Vagina (tissue), 2 donors: Measurements from ENCODE around the gene MTM1. TPM values are rescaled to one million over a fixed set of nuclear protein-coding genes. Genes with fewer than 3 reads are reported as not detected.

ENCODE experiments used
- DNase-seq, 2 donors: peaks; one replicate each; pipeline ENCODE4 v3.0.0-alpha.2; 2017; ENCODE audit errors: extremely low spot score in 2 of 2
- H3K27ac ChIP-seq: fragments of 200-600 bp; sonication (generic); one replicate; pipeline ENCODE4 v1.5.1; 2019
- H3K27me3 ChIP-seq: fragments of 200-600 bp; sonication (generic); one replicate; pipeline ENCODE4 v1.5.1; 2019
- H3K36me3 ChIP-seq, 2 donors: fragments of 200-600 bp; sonication (generic); one replicate each; pipeline ENCODE4 v1.5.1; 2017 to 2019
- H3K4me1 ChIP-seq: fragments of 200-600 bp; sonication (generic); one replicate; pipeline ENCODE4 v1.5.1; 2019
- H3K4me3 ChIP-seq, 2 donors: fragments of 200-600 bp; sonication (generic); 1 replicate in 1 of 2; 2 replicates in 1 of 2; pipeline ENCODE4 v1.5.1; 2016 to 2019
- H3K9me3 ChIP-seq: fragments of 200-600 bp; sonication (generic); one replicate; pipeline ENCODE4 v1.5.1; 2019
- POLR2A ChIP-seq, 2 donors: fragments of 450-650 bp; IDR thresholded peaks; one replicate each; pipeline ENCODE4 v1.6.1; 2017; ENCODE audit warnings: antibody characterized with exemption in 2 of 2, mild to moderate bottlenecking in 2 of 2, moderate library complexity in 2 of 2
- POLR2AphosphoS5 ChIP-seq, 2 donors: sonication (generic); formaldehyde crosslinking; IDR thresholded peaks; one replicate each; pipeline ENCODE4 v1.9.0; 2017; ENCODE audit warnings: antibody characterized with exemption in 2 of 2, mild to moderate bottlenecking in 2 of 2, low read depth in 1 of 2; ENCODE audit not compliant: insufficient read depth in 1 of 2
- intact Hi-C: fragments of 100-400 bp; cut with DNase I; formaldehyde crosslinking; loops from one replicate; pipeline ENCODE4 v1.15.1; 2023
- total RNA-seq: library from RNA; depleted of rRNA; stranded (reverse); fragments of >200 nt; gene quantifications from one replicate; pipeline ENCODE4 v1.2.3, GENCODE V29; 2016
- TF ChIP-seq, protein P1 (sequence below), 3 experiments: fragments of 450-650 bp in 2 of 3; fragments of 200-600 bp in 1 of 3; sonication (generic) in 1 of 3; IDR thresholded peaks; one replicate each; pipeline ENCODE4 v1.5.1; 2017 to 2019; ENCODE audit warnings: antibody characterized with exemption in 3 of 3, mild to moderate bottlenecking in 2 of 3, moderate library complexity in 2 of 3

MTM1 gene
- total RNA-seq, 1 donor from 2014 or later = 13.3 TPM

DNA sequence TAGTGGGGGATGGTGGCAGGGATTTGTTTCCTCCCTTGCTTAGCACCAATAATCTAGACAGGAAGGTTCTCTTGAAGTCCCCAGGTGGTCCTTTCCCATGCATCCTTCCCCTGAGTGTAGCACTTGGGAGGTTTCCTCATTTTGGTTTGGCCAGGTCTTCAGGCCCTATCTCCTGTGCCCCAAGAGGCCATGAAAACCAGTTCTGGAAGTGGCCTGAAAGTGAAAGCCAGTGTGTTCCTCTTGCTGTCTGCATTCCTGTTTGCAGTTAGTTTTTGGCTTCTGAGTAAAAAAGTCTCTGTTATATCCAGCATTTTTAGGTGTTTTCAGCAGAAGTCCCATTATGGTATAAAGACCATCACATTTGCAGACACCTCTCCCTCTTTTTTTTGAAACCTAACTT is 59.5 kb downstream of the MTM1 start:
- Histone ChIP-seq H3K36me3 (peaks cover 0 to 4% of the 10 kb centered on the region in 2 donors), H3K9me3 (no peaks in the 10 kb centered on the region), H3K27me3 (no peaks in the 10 kb centered on the region), H3K4me3 (no peak overlapping the region), H3K27ac (no peak overlapping the region), H3K4me1 (no peaks in the 10 kb centered on the region)
- intact Hi-C loops = no loop called here
- DNase-seq = no peak
- TF ChIP-seq POLR2A (IDR thresholded peaks at IDR 0.05) = no peak
- TF ChIP-seq, protein P1, sequence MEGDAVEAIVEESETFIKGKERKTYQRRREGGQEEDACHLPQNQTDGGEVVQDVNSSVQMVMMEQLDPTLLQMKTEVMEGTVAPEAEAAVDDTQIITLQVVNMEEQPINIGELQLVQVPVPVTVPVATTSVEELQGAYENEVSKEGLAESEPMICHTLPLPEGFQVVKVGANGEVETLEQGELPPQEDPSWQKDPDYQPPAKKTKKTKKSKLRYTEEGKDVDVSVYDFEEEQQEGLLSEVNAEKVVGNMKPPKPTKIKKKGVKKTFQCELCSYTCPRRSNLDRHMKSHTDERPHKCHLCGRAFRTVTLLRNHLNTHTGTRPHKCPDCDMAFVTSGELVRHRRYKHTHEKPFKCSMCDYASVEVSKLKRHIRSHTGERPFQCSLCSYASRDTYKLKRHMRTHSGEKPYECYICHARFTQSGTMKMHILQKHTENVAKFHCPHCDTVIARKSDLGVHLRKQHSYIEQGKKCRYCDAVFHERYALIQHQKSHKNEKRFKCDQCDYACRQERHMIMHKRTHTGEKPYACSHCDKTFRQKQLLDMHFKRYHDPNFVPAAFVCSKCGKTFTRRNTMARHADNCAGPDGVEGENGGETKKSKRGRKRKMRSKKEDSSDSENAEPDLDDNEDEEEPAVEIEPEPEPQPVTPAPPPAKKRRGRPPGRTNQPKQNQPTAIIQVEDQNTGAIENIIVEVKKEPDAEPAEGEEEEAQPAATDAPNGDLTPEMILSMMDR (IDR thresholded peaks at IDR 0.05) = no peak
- TF ChIP-seq POLR2AphosphoS5 (IDR thresholded peaks at IDR 0.05; ENCODE audit: insufficient read depth in 1 of 2, low read depth in 1 of 2) = no peak

DNA sequence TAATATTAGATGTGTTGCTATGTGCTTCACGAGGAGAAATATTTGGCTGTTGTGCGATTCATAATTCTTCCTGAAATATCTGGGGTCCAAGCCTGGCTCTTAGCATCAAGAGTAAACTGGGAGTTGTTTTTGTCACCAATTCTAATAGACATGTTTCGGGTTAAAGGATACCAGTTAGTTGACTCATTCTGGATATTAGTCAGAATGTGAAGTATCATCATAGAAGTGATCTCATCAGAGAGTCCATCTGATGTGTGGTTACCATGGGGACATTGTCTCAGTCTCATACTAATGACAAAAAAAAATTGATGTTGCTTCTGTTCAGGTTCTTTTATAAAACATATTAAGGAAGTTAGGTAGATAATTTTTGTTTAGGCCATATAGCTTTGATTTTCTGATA is 67.5 kb downstream of the MTM1 start:
- Histone ChIP-seq H3K4me1 (no peaks in the 10 kb centered on the region), H3K27ac (no peak overlapping the region)
- intact Hi-C loops = no loop called here

DNA sequence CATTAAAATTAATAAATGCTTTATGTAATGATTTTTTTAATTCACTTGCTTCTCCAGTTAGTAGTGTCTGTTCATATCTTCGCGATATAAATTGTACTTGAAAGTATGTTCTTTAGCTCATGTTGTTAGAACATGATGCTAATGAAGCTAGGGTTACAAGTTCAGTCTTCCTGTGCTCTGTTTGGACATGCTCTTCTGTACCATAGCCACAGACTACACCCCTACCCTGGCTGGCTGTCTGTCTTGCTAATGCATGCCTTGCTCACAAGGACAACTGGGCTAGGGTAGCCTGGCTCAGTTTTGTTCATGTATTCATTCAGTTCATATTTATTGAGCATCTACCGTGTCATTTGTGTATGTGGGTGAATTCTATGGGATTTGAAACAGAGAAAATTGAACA is 74.0 kb downstream of the MTM1 start:
- Histone ChIP-seq H3K4me1 (no peaks in the 10 kb centered on the region), H3K9me3 (no peaks in the 10 kb centered on the region), H3K4me3 (no peak overlapping the region), H3K36me3 (peaks cover 0 to 14% of the 10 kb centered on the region in 2 donors), H3K27ac (no peak overlapping the region), H3K27me3 (no peaks in the 10 kb centered on the region)
- DNase-seq = no peak
- intact Hi-C loops = no loop called here
- TF ChIP-seq, protein P1 (IDR thresholded peaks at IDR 0.05) = no peak
- no peak for TF ChIP-seq POLR2A (IDR thresholded peaks at IDR 0.05)
- no peak for TF ChIP-seq POLR2AphosphoS5 (IDR thresholded peaks at IDR 0.05; ENCODE audit: insufficient read depth in 1 of 2, low read depth in 1 of 2)

More for the DNA sequence above, 67.5 kb downstream of the MTM1 start:
- H3K36me3 ChIP-seq = peaks cover 0 to under 1% of the 10 kb centered on the region in 2 donors
- H3K27me3 ChIP-seq = no peaks in the 10 kb centered on the region
- DNase-seq = no peak
- H3K9me3 ChIP-seq = no peaks in the 10 kb centered on the region
- TF ChIP-seq POLR2A (IDR thresholded peaks at IDR 0.05) (no peak), POLR2AphosphoS5 (IDR thresholded peaks at IDR 0.05; ENCODE audit: insufficient read depth in 1 of 2, low read depth in 1 of 2) (no peak)
- TF ChIP-seq, protein P1 (IDR thresholded peaks at IDR 0.05) = no peak
- H3K4me3 ChIP-seq = no peak overlapping the region

DNA sequence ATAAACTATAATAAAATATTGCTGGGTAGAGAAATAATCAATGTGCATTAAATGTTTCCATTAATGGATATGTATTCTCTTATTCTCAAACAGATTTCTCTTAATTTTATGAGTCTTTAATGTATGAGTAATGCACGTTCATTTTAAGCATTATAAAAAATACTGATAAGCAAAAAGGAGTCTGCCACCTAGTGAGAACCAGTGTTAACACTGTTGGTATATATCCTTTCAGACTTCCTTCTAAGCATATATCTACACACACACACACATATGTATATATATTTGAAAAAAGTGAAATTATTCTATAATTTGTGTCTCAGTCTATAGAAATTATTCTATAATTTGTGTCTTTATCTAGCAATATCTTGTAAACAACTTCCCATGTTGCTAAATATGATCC is 74.8 kb downstream of the MTM1 start:
- TF ChIP-seq, protein P1 (IDR thresholded peaks at IDR 0.05) = no peak
- TF ChIP-seq POLR2AphosphoS5 (IDR thresholded peaks at IDR 0.05; ENCODE audit: insufficient read depth in 1 of 2, low read depth in 1 of 2) = no peak
- no peak for TF ChIP-seq POLR2A (IDR thresholded peaks at IDR 0.05)
- intact Hi-C loops = no loop called here
- H3K4me3 ChIP-seq = no peak overlapping the region
- no peak overlapping the region for H3K27ac ChIP-seq
- no peak for DNase-seq
- no peaks in the 10 kb centered on the region for H3K27me3 ChIP-seq
- no peaks in the 10 kb centered on the region for H3K9me3 ChIP-seq
- H3K36me3 ChIP-seq = peaks cover 0 to 14% of the 10 kb centered on the region in 2 donors
- H3K4me1 ChIP-seq = no peaks in the 10 kb centered on the region

DNA sequence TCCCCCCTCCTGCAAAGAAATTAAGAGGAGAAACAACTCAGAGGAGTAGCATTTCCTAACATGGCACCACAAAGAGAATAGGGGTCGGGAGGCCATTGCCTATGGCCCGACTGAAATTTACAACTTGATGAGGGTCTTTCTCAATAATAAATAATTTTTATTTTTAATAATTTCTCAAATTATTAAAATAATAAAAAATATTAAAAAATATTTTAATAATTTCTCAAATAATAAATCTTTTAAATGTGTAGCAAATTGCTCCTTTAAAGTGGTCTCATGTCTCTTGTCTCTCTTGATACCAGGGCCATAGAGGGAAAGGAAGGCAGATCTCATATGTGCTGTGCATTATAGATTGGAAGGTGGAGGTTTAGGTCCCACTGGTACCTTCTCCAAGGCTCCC is 75.5 kb downstream of the MTM1 start:
- intact Hi-C loops = no loop called here
- H3K9me3 ChIP-seq = no peaks in the 10 kb centered on the region
- H3K4me3 ChIP-seq = no peak overlapping the region
- H3K27ac ChIP-seq = no peak overlapping the region
- H3K36me3 ChIP-seq = peaks cover 0 to 14% of the 10 kb centered on the region in 2 donors
- H3K4me1 ChIP-seq = no peaks in the 10 kb centered on the region
- H3K27me3 ChIP-seq = no peaks in the 10 kb centered on the region
- DNase-seq = no peak
- TF ChIP-seq POLR2A (IDR thresholded peaks at IDR 0.05) = no peak
- TF ChIP-seq, protein P1 (IDR thresholded peaks at IDR 0.05) = no peak
- TF ChIP-seq POLR2AphosphoS5 (IDR thresholded peaks at IDR 0.05; ENCODE audit: insufficient read depth in 1 of 2, low read depth in 1 of 2) = no peak
